ENCODE data around the gene DIS3L. TPM values are rescaled to one million over a fixed set of nuclear protein-coding genes. Genes with fewer than 3 reads are reported as not detected.

Gene DIS3L
- total RNA-seq, 2 experiments from 2014 or later, result 24.0 to 24.9 TPM

- DNase-seq, result no peak
- H3K4me3 Mint-ChIP-seq, result no peak overlapping the region
- H3K36me3 Mint-ChIP-seq (ENCODE audit: low read depth), result no peaks in the 10 kb centered on the region
- no peaks in the 10 kb centered on the region for H3K27me3 Mint-ChIP-seq
- no peak overlapping the region for H3K27ac Mint-ChIP-seq
- H3K9me3 Mint-ChIP-seq, result no peaks in the 10 kb centered on the region
- CTCF ChIA-PET, result interaction anchor here (1.2 to 1.3 kb wide), 3 partner anchors 11 to 210 kb away, joined by 3 read pairs; partner anchors contain the start of gene SNAPC5
- POLR2A ChIA-PET, result interaction anchor here (1.0 kb wide), 1 partner anchor 217 kb away, joined by 3 read pairs; the partner anchor contains the start of gene ZWILCH
- H3K4me1 Mint-ChIP-seq, result peaks cover 31% of the 10 kb centered on the region
These were observed 5.3 kb upstream of the DIS3L start for GRCh38 chr15:66288093-66288492.

DNA sequence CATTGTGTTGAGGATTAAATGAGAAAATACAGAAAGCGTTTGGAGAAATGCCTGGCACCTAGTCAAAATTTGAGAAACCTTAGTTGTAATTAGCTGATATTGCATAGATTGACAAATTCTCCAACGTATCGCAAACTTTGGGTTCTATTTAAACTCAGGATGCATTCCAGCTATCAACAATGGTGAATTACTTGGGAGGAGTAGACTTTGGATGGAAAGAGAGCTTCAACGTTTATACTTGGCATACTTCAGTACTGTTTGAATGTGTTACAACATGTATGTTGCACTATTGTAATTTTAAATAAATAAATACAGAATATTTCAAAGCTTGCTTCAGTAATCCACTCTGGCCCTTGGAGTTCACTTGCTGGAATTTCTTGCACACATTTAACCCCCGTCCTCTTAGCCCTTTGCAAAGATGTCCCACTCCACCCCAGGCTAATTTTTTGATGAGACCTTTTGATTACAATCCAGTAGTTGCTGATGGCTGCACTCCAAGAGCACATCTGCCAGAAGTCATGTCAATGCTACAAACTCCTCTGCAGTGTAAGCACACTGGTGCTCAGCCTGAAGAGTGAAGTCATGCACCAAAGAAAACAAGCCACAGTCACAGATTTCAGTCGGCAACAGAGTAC is 4.7 kb upstream of the DIS3L start:
- POLR2A ChIA-PET, result interaction anchor here (0.7 to 1.0 kb wide), 2 partner anchors 33 to 217 kb away, joined by 3 to 5 read pairs; partner anchors contain the start of gene ZWILCH
- no peak overlapping the region for H3K4me3 Mint-ChIP-seq
- peaks cover 31% of the 10 kb centered on the region for H3K4me1 Mint-ChIP-seq
- no peak for DNase-seq
- no peaks in the 10 kb centered on the region for H3K36me3 Mint-ChIP-seq (ENCODE audit: low read depth)
- H3K27ac Mint-ChIP-seq, result no peak overlapping the region
- no peaks in the 10 kb centered on the region for H3K9me3 Mint-ChIP-seq
- no peaks in the 10 kb centered on the region for H3K27me3 Mint-ChIP-seq
- CTCF ChIA-PET, result interaction anchor here (1.0 to 1.3 kb wide), 4 partner anchors 12 to 209 kb away, joined by 3 read pairs; partner anchors contain the start of gene SNAPC5

DNA sequence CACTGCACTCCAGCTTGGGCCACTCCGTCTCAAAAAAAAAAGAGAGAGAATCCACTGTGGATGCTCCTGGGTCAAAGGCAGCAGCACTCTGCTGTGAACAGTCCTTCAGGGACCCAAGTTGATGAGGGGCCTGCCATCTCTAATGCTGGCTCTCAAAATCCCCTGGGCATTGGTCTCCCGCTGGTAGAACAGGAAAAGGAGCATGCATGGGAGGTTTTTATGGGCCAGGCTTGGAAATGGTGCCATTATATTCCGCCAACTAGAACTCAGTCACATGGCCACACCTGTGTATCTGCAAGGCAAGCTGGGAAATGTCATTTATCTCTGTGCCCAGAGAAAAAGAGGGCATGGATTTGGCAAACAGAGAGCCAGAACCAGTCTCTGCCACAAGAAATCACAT is 3.4 kb upstream of the DIS3L start:
- Mint-ChIP-seq H3K4me3 (no peak overlapping the region), H3K4me1 (peaks cover 41% of the 10 kb centered on the region), H3K9me3 (no peaks in the 10 kb centered on the region), H3K27me3 (no peaks in the 10 kb centered on the region), H3K27ac (no peak overlapping the region), H3K36me3 (ENCODE audit: low read depth) (no peaks in the 10 kb centered on the region)
- ChIA-PET POLR2A (no interaction called here), CTCF (no interaction called here)
- DNase-seq, result no peak

GRCh38 chr15:66290518-66290917 is 2.9 kb upstream of the DIS3L start:
- ChIA-PET CTCF (no interaction called here), POLR2A (interaction anchor here (5.2 kb wide), 1 partner anchor 207 kb away, joined by 50 read pairs; the partner anchor contains the start of gene SNAPC5)
- no peak overlapping the region for H3K4me3 Mint-ChIP-seq
- peaks cover 46% of the 10 kb centered on the region for H3K4me1 Mint-ChIP-seq
- no peaks in the 10 kb centered on the region for H3K9me3 Mint-ChIP-seq
- peak; percentile 37 for DNase-seq
- no peaks in the 10 kb centered on the region for H3K27me3 Mint-ChIP-seq
- H3K36me3 Mint-ChIP-seq (ENCODE audit: low read depth), result no peaks in the 10 kb centered on the region
- no peak overlapping the region for H3K27ac Mint-ChIP-seq

DNA sequence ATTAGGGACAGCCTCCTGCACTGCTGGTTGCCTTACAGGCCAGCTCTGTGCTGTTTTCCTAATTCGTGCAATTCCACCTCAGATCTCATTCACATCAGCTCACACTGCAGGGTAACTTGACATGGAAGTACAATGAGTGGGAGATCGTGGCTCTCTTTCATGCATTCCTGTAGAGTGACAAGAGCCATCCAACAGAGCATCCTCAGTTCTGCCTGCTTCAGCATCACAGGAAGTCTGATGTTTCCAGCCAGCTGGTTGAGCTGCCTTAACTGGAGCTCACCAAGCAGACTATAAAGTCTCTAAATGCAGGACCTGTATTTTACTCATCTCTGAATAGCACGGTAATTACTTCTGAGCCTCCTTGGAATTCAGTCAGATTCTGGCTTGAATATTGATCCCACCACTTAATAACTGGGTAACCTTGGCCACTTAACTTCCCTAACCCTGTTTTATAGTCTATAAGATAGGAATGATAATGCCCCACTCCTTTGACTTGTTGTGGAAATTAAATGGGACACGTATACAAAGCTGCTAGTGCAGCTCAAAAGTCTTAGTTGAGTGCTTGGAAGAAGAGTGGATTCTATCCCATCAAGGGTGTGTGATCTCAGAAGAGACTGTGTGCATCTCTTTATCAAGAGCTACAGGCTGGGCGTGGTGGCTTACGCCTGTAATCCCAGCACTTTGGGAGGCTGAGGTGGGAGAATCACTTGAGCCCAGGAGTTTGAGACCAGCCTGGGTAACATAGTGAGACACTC is 1.4 kb upstream of the DIS3L start:
- H3K27ac Mint-ChIP-seq, result peak overlapping the region; percentile 62
- no peak for DNase-seq
- H3K27me3 Mint-ChIP-seq, result no peaks in the 10 kb centered on the region
- POLR2A ChIA-PET, result interaction anchor here (0.7 to 5.2 kb wide), 10 partner anchors 24 to 987 kb away, joined by 3 to 51 read pairs (median 8); partner anchors contain the start of genes MAP2K1, RNU5B-1, RPL4 and SNAPC5
- H3K36me3 Mint-ChIP-seq (ENCODE audit: low read depth), result peaks cover 6% of the 10 kb centered on the region
- H3K4me3 Mint-ChIP-seq, result peak overlapping the region; percentile 79
- CTCF ChIA-PET, result interaction anchor here (0.7 to 2.1 kb wide), 4 partner anchors 206 to 872 kb away, joined by 3 to 11 read pairs (median 5); partner anchors contain the start of gene SNAPC5
- no peaks in the 10 kb centered on the region for H3K9me3 Mint-ChIP-seq
- H3K4me1 Mint-ChIP-seq, result peaks cover 55% of the 10 kb centered on the region

DNA sequence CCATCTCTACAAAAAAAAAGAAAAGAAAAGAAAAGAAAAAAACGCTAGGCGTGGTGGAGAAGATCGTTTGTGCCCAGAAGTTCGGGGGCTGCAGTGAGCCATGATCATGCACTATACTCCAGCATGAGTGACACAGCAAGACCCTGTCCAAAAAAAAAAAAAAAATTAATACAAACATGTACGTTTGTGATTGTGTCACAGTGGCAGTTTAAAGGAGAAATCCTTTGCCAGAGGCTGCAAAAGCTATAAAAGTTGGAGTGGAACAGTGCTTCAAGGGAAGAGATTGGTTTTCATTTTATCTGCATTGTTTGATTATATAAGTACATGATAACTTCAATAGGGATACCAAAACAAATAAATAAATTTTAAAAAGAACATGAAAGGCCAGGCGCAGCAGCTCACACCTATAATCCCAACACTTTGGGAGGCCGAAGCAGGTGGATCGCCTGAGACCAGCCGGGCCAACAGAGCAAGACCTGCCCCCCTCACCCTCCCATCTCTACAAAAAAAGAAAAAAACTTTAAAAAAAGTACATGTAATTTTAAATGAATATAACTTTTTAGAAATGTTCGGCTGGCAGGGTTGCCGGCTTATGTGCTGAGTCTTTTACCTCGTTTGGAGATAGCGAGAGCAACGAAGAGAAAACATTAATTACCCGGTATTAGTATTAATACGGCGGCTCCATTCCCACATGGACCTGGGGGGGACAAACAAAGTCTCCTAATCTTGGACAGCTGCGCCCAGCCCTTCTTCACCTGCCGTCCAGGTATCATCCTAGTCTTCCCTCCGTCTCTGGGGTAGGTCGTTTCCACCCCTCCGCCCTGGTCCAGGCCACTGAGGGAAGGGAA is 573 bp upstream of the DIS3L start:
- H3K36me3 Mint-ChIP-seq (ENCODE audit: low read depth), result peaks cover 6% of the 10 kb centered on the region
- peaks cover 52% of the 10 kb centered on the region for H3K4me1 Mint-ChIP-seq
- POLR2A ChIA-PET, result interaction anchor here (0.6 to 5.2 kb wide), 10 partner anchors 62 to 988 kb away, joined by 3 to 51 read pairs (median 10); partner anchors contain the start of genes INTS14, MAP2K1, RNU5B-1 and RPL4
- H3K4me3 Mint-ChIP-seq, result peak overlapping the region; percentile 79
- no peak for DNase-seq
- CTCF ChIA-PET, result interaction anchor here (0.6 to 2.1 kb wide), 4 partner anchors 11 to 206 kb away, joined by 3 to 11 read pairs (median 3); no protein-coding TSS in a partner anchor
- H3K27me3 Mint-ChIP-seq, result no peaks in the 10 kb centered on the region
- H3K27ac Mint-ChIP-seq, result peak overlapping the region; percentile 81
- H3K9me3 Mint-ChIP-seq, result no peaks in the 10 kb centered on the region

DNA sequence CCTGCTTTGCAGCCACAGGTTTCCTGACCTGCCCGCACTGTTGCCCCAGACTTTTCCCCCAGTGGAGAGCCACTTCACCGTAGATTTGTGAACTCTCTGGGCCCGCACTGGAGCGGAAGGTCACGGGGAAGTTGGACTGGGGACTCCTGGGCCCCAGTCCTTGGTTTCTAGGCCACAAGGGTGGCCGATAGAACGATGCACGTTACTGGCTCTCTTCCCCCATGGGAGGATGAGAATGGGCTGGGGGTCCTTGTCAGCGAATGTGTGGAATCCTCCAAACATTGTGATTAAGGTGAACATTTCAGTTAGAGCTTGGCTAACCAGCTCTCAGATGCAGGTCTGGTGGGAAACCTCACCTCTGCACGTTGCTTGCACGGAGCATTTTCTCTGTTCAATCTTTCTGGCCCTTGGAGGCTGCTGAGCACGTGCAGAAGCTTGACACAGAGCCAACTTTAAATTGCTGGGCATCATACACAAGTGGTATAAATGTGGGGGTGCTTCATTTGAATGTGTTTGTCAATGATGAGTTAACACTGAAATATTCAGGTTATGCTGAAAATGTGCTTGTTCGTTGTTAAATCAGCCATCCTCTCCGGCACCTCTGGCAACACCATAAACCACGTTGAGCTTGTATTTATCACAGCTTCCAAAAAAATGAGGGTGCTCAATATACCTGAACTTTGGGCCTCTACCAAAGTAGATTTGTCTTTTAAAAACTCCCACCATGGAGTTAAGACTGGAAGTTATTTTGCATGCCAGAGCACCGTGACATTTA is 976 bp downstream of the DIS3L start:
- CTCF ChIA-PET, result interaction anchor here (0.9 to 2.6 kb wide), 6 partner anchors 60 to 211 kb away, joined by 3 to 21 read pairs (median 4); partner anchors contain the start of genes MAP2K1, SNAPC5, TIPIN and ZWILCH

DNA sequence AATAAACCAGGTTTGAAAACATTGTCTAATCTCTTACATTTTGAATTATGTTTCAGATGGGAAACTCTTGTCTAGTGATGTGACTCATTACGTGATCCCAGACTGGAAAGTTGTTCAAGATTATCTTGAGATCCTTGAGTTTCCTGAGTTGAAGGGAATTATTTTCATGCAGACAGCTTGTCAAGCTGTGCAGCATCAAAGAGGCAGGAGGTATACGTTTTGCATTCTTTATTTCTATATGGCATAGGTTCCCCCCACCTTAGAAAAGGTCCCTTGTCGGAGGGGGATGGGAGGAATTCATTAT is 1.5 kb downstream of the DIS3L start:
- no peaks in the 10 kb centered on the region for H3K27me3 Mint-ChIP-seq
- H3K4me3 Mint-ChIP-seq, result peak overlapping the region; percentile 83
- peaks cover 48% of the 10 kb centered on the region for H3K4me1 Mint-ChIP-seq
- DNase-seq, result no peak
- H3K27ac Mint-ChIP-seq, result peak overlapping the region; percentile 91
- ChIA-PET POLR2A (interaction anchor here (0.9 to 5.2 kb wide), 14 partner anchors 8 to 778 kb away, joined by 3 to 51 read pairs (median 6); partner anchors contain the start of genes DPP8, INTS14, MAP2K1 and RAB11A), CTCF (interaction anchor here (0.6 to 2.6 kb wide), 6 partner anchors 62 to 423 kb away, joined by 3 to 21 read pairs (median 4); partner anchors contain the start of genes MAP2K1, SNAPC5, TIPIN and ZWILCH)
- H3K9me3 Mint-ChIP-seq, result no peaks in the 10 kb centered on the region
- H3K36me3 Mint-ChIP-seq (ENCODE audit: low read depth), result peaks cover 6% of the 10 kb centered on the region

More for the DNA sequence above, 976 bp downstream of the DIS3L start:
- H3K4me3 Mint-ChIP-seq, result peak overlapping the region; percentile 83
- POLR2A ChIA-PET, result interaction anchor here (0.7 to 5.2 kb wide), 17 partner anchors 8 to 989 kb away, joined by 3 to 51 read pairs (median 6); partner anchors contain the start of genes DPP8, INTS14, MAP2K1 and RAB11A
- H3K4me1 Mint-ChIP-seq, result peaks cover 52% of the 10 kb centered on the region
- peaks cover 6% of the 10 kb centered on the region for H3K36me3 Mint-ChIP-seq (ENCODE audit: low read depth)
- H3K9me3 Mint-ChIP-seq, result no peaks in the 10 kb centered on the region
- H3K27me3 Mint-ChIP-seq, result no peaks in the 10 kb centered on the region
- H3K27ac Mint-ChIP-seq, result peak overlapping the region; percentile 91
- no peak for DNase-seq

- DNase-seq, result no peak
- Mint-ChIP-seq H3K27me3 (no peaks in the 10 kb centered on the region), H3K4me3 (no peak overlapping the region), H3K4me1 (peaks cover 38% of the 10 kb centered on the region), H3K36me3 (ENCODE audit: low read depth) (peaks cover 6% of the 10 kb centered on the region), H3K27ac (no peak overlapping the region), H3K9me3 (no peaks in the 10 kb centered on the region)
- POLR2A ChIA-PET, result interaction anchor here (0.9 to 1.2 kb wide), 2 partner anchors 89 to 209 kb away, joined by 3 read pairs; partner anchors contain the start of gene ZWILCH
- CTCF ChIA-PET, result interaction anchor here (0.6 to 2.6 kb wide), 3 partner anchors 60 to 202 kb away, joined by 3 to 21 read pairs (median 4); partner anchors contain the start of genes SNAPC5 and TIPIN
These were observed 2.8 kb downstream of the DIS3L start for GRCh38 chr15:66296186-66296585.

GRCh38 chr15:66298803-66299251 is 5.5 kb downstream of the DIS3L start:
- Mint-ChIP-seq H3K36me3 (ENCODE audit: low read depth) (peaks cover 6% of the 10 kb centered on the region), H3K27ac (no peak overlapping the region), H3K4me1 (peaks cover 24% of the 10 kb centered on the region), H3K4me3 (no peak overlapping the region), H3K27me3 (no peaks in the 10 kb centered on the region), H3K9me3 (no peaks in the 10 kb centered on the region)
- CTCF ChIA-PET, result interaction anchor here (0.7 kb wide), 1 partner anchor 38 kb away, joined by 3 read pairs; no protein-coding TSS in a partner anchor
- POLR2A ChIA-PET, result no interaction called here
- DNase-seq, result no peak

- Mint-ChIP-seq H3K4me3 (no peak overlapping the region), H3K4me1 (peaks cover 1% of the 10 kb centered on the region), H3K27me3 (no peaks in the 10 kb centered on the region), H3K27ac (no peak overlapping the region), H3K9me3 (no peaks in the 10 kb centered on the region), H3K36me3 (ENCODE audit: low read depth) (peaks cover 8% of the 10 kb centered on the region)
- CTCF ChIA-PET, result interaction anchor here (0.9 kb wide), 1 partner anchor 196 kb away, joined by 3 read pairs; no protein-coding TSS in a partner anchor
- POLR2A ChIA-PET, result interaction anchor here (0.9 to 1.1 kb wide), 2 partner anchors 8 to 9 kb away, joined by 4 to 5 read pairs; no protein-coding TSS in a partner anchor
- DNase-seq, result no peak
These were observed 9.3 kb downstream of the DIS3L start for GRCh38 chr15:66302489-66303278.
